Measurements from ENCODE around the gene ECI1.
"Not testable (repeated sequence)": the region's sequence is repeated elsewhere in the genome, so short reads cannot be mapped to it uniquely, and the experiment has no call there.

DNA sequence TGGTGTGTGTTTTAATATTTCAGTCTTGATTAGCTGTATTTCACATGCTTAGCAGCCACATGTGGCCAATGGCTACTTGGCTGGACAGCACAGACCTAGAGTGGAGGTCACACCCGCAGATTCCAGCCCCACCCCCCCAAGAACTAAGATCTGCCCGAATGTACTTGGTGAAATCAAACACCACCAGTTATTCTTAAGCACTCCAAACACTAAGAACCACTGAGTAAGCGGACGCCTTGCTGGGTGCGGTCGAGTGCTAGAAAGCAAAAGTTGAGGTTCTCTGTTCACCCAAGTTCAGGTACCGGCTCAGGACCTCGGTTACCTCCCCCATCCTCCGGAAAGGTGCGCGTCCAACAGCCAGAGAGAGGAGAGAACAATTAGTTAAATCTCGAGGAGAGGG lies 15.5 kb upstream of the ECI1 start:
- TF ChIP-seq, protein P1, sequence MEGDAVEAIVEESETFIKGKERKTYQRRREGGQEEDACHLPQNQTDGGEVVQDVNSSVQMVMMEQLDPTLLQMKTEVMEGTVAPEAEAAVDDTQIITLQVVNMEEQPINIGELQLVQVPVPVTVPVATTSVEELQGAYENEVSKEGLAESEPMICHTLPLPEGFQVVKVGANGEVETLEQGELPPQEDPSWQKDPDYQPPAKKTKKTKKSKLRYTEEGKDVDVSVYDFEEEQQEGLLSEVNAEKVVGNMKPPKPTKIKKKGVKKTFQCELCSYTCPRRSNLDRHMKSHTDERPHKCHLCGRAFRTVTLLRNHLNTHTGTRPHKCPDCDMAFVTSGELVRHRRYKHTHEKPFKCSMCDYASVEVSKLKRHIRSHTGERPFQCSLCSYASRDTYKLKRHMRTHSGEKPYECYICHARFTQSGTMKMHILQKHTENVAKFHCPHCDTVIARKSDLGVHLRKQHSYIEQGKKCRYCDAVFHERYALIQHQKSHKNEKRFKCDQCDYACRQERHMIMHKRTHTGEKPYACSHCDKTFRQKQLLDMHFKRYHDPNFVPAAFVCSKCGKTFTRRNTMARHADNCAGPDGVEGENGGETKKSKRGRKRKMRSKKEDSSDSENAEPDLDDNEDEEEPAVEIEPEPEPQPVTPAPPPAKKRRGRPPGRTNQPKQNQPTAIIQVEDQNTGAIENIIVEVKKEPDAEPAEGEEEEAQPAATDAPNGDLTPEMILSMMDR (conservative IDR thresholded peaks at IDR 0.05), result not testable (repeated sequence)
- TF ChIP-seq ZFX (IDR thresholded peaks at IDR 0.05), result not testable (repeated sequence)
